ENCODE data around the gene ST14.
"Not testable (repeated sequence)": the region's sequence is repeated elsewhere in the genome, so short reads cannot be mapped to it uniquely, and the experiment has no call there.

The ST14 gene

GRCh38 chr11:130188585-130189347, 29.2 kb downstream of the ST14 start:
- DNase-seq (ENCODE audit: low read depth in 2 of 2) = no peak

- DNase-seq (ENCODE audit: low read depth in 2 of 2) = no peak
Observed at GRCh38 chr11:130189492-130190210, 30.1 kb downstream of the ST14 start.

- DNase-seq (ENCODE audit: low read depth in 2 of 2) = no peak
Observed at GRCh38 chr11:130190371-130190881, 30.8 kb downstream of the ST14 start.

GRCh38 chr11:130191896-130192295, 32.3 kb downstream of the ST14 start:
- DNase-seq (ENCODE audit: low read depth in 2 of 2) = no peak

- DNase-seq (ENCODE audit: low read depth in 2 of 2) = no peak
Observed at GRCh38 chr11:130192845-130193267, 33.3 kb downstream of the ST14 start.

- not testable (repeated sequence) for DNase-seq (ENCODE audit: low read depth in 2 of 2)
Observed at GRCh38 chr11:130193551-130193950, 34.0 kb downstream of the ST14 start.

GRCh38 chr11:130194241-130195023, 34.9 kb downstream of the ST14 start:
- no peak for DNase-seq (ENCODE audit: low read depth in 2 of 2)

GRCh38 chr11:130197386-130198035, 37.9 kb downstream of the ST14 start:
- DNase-seq (ENCODE audit: low read depth in 2 of 2) = no peak

GRCh38 chr11:130198292-130198691, 38.7 kb downstream of the ST14 start:
- no peak for DNase-seq (ENCODE audit: low read depth in 2 of 2)

- DNase-seq (ENCODE audit: low read depth in 2 of 2) = no peak
Observed at GRCh38 chr11:130198964-130199363, 39.4 kb downstream of the ST14 start.

- DNase-seq (ENCODE audit: low read depth in 2 of 2) = no peak
Observed at GRCh38 chr11:130199792-130200191, 40.2 kb downstream of the ST14 start.

GRCh38 chr11:130201026-130201425, 41.4 kb downstream of the ST14 start:
- DNase-seq (ENCODE audit: low read depth in 2 of 2) = no peak

GRCh38 chr11:130202009-130202817, 42.6 kb downstream of the ST14 start:
- no peak for DNase-seq (ENCODE audit: low read depth in 2 of 2)

GRCh38 chr11:130202818-130203689, 43.5 kb downstream of the ST14 start:
- DNase-seq (ENCODE audit: low read depth in 2 of 2) = no peak

- DNase-seq (ENCODE audit: low read depth in 2 of 2) = no peak
Observed at GRCh38 chr11:130203766-130204702, 44.5 kb downstream of the ST14 start.

GRCh38 chr11:130204703-130205095, 45.1 kb downstream of the ST14 start:
- DNase-seq (ENCODE audit: low read depth in 2 of 2) = no peak

- no peak for DNase-seq (ENCODE audit: low read depth in 2 of 2)
Observed at GRCh38 chr11:130206141-130206540, 46.6 kb downstream of the ST14 start.

GRCh38 chr11:130208241-130209127, 48.9 kb downstream of the ST14 start:
- DNase-seq (ENCODE audit: low read depth in 2 of 2) = no peak

All from stimulated activated CD8-positive, alpha-beta memory T cell treated with anti-CD3 and anti-CD28 coated beads, Interleukin-15, amount 100 ng/mL, for 4 hours (primary cell).